TTC549 (cell line): ENCODE results near the gene LGI4.

ENCODE experiments used
- FAIRE-seq: peaks from 2 replicates; lab custom pipeline; 2012; peaks lifted over from hg19 to GRCh38; lab: Jason Lieb, UNC

The LGI4 gene

GRCh38 chr19:35134601-35135242, at the start of gene LGI4:
Gene LGI4 (minus strand): TSS chr19:35135059. CDS start chr19:35134680, 379 bp downstream.
- FAIRE-seq, result no peak

GRCh38 chr19:35184267-35184666, 49.4 kb upstream of the LGI4 start:
- no peak for FAIRE-seq

GRCh38 chr19:35181387-35181786, 46.5 kb upstream of the LGI4 start:
- no peak for FAIRE-seq

DNA sequence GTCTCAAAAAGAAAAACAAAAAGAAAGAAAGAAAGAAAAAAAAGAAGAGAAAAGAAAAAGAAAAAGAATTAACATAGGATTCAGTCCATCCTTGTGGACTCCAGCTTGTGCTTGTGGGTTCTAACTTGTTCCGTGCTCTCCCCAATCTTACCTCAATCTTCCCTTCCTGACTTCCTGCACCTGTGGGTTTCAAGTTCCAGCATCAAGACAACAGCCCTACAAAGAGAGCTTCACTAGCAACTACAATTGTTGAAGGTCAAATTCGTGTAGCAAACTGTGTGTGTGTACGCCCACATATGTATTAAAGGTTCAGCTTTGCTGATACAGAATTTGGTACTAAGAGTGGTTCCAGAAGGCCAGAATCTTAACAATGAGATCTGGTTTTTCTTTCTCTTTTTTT, 45.0 kb upstream of the LGI4 start:
- no peak for FAIRE-seq

DNA sequence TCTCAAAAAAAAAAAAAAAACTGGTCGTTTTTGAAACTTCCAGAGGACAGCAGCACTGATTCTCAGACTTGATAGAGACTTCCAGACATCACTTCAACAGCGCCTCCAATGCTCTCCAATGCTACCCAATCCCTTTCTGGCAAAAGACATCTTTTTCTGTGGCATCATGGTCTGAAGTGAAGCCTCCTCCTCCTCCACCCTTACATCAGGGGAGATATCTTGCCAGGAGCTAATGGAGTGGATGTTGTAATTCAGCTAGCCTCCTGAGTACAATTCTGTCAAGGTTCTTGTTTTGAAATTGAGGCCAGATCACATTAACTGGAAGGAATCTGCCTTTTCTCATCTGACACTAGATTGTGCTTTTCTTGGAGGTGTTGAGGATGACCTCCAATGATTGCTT, 43.8 kb upstream of the LGI4 start:
- FAIRE-seq, result no peak

GRCh38 chr19:35177377-35178274, 42.8 kb upstream of the LGI4 start:
- FAIRE-seq, result no peak

DNA sequence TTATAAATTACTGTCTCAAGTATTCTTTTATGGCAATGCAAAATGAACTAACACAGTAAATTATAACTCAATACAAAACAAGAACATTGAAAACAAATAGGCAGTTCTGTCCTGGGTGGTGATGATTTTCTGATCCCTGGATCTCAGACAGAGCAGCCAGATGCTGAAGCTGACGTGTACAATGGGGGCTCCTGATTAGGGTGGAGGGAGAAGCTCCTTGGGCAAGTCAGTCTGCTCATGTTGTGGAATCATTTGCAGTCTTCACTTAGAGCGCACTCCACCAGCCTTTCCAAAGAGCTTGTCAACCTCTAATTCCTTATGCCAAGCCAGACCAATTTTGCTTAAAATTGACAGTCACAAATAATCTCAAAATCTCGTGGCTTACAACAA, 41.3 kb upstream of the LGI4 start:
- no peak for FAIRE-seq

DNA sequence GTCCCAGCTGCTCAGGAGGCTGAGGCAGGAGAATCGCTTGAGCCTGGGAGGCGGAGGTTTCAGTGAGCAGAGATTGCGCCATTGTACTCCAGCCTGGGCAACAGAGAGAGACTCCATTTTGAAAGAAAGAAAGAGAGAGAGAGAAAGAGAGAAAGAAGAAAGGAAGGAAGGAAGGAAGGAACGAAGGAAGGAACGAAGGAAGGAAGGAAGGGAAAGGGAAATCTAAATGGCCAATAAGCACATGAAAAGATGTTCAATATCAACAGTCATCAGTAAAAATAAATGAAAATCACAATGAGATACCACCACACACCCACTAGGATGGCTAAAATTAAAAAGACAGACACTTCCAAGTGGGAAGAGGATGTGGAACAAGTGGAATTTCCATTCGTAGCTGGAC, 39.4 kb upstream of the LGI4 start:
- FAIRE-seq, result no peak

GRCh38 chr19:35171730-35172129, 36.9 kb upstream of the LGI4 start:
- no peak for FAIRE-seq

- FAIRE-seq, result no peak
Observed at GRCh38 chr19:35170359-35171061, 35.7 kb upstream of the LGI4 start.

DNA sequence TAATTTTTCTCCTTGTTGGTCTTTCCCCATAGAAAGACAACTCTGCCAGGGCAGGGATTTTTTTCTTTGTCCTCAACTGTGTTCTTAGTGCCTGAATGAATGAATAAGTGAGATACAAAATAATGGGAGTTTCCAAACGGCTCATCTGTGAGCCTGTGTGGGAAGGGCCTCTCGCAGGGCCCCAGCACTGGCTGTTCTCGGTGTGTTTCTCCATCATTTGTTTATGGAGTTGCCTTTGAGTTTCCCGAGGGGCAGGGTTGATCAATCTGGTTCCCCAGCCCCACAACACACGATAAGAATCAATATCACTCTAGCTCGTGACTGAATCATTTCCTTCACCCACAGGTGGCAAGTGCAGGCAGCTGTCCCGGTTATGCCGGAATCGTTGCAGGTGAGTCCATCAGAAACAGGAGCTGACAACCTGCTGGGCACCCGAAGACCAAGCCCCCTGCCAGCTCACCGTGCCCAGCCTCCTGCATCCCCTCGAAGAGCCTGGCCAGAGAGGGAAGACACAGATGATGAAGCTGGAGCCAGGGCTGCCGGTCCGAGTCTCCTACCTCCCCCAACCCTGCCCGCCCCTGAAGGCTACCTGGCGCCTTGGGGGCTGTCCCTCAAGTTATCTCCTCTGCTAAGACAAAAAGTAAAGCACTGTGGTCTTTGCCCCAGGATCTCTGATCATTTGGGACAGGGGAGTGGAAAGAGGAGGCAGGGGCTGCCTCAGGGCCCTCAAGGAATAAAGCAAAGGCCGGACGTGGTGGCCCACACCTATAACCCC, 34.5 kb upstream of the LGI4 start:
- FAIRE-seq, result no peak

DNA sequence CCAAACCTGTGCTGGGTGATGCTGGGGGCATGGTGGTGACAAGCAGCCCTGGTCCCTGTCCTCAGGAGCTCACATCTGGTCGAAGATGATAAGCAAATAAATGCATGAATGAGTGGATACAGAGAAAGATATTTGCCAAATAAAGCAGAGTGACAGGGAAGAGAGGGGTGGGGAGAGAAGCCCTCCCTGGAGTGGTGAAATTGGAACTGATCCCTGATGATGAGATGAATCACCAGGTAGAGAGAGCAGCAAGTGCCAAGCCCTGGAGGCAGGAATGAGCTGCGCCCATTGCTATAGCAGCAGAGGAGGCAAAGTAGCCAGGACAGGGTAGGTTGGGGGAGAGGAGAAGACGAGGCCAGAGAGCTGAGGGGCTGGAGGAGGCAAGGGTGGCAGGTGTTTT, 33.3 kb upstream of the LGI4 start:
- FAIRE-seq, result no peak

- no peak for FAIRE-seq
Observed at GRCh38 chr19:35167251-35168119, 32.6 kb upstream of the LGI4 start.

GRCh38 chr19:35166100-35167063, 31.5 kb upstream of the LGI4 start:
- no peak for FAIRE-seq

DNA sequence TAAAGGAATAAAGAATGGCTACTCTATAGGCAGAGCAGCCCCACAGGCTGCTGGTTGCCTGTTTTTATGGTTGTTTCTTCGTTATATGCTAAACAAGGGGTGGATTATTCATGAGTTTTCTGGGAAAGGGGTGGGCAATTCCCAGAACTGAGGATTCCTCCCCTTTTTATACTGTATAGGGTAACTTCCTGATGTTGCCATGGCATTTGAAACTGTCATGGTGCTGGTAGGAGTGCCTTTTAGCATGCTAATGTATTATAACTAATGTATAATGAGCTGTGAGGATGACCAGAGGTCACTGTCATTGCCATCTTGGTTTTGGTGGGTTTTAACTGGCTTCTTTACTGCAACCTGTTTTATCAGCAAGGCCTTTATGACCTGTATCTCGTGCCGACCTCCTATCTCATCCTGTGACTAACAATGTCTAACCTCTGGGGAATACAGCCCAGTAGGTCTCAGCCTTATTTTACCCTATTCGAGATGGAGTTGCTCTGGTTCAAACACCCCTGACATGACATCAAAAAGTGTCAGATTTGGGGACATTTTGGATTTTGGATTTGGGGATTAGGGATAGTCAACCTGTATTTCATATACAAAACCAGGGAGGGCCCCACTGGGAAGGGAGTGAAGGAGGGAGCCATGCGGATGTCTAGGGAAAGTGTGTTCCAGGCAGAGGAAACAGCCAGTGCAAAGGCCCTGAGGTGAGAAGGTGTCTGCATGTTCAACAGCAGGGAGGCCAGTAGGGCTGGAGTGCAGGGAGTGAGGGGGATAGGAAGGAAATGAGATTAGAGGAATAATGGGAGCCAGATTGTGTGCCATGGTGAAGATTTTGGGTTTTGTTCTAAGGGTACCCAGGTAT, 30.6 kb upstream of the LGI4 start:
- no peak for FAIRE-seq

GRCh38 chr19:35164418-35164817, 29.6 kb upstream of the LGI4 start:
- FAIRE-seq, result no peak

DNA sequence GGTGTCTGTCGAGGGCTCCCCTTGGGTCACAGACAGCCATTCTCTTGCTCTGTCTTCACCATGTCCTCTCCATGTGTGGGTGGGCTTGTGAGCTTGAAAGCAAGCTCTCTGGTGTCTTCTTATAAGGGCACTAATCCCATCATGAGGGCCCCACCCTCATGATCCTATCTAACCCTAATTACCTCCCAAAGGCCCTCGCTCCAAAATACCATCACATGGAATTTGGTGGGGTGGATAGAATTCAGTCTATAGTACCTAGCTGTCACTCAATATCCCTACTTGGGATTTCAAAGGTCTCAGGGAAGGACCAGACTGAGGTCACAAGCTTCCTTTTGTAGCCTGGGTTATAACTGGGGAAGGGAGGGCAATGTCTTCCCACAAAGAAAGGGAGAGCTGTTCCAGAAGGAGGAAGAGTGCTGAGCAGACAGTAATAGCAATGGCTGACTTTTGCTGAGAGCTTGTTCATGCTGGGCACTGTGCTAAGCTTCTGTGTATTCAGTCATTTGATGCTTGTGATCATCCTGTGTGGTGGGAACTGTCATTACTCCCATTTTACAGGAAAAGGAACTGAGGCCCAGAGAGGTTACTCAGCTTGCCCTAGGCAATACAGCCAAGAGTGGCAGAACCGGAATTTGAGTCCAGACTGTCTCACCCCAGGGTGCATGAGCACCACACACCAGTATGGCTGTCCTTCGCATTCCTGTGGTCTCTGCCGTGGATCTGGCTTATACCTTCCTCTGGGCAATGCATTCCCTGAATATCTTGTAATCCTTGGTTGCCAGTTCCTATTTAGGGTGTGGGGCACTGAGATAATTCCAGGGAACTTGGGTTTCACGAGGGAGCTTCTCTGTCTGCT, 27.8 kb upstream of the LGI4 start:
- FAIRE-seq, result no peak

GRCh38 chr19:35161434-35161743, 26.5 kb upstream of the LGI4 start:
- no peak for FAIRE-seq
